Measurements from ENCODE around the gene DHDDS. TPM values are rescaled to one million over a fixed set of nuclear protein-coding genes. Genes with fewer than 3 reads are reported as not detected.

Gene DHDDS
- total RNA-seq, 4 donors from 2014 or later: 36.5 to 66.7 (median 52.0) TPM

GRCh38 chr1:26391450-26391849 is 40.7 kb upstream of the DHDDS start:
- intact Hi-C loops (cut with DNase I): no loop called here
- no peaks in the 10 kb centered on the region for H3K27me3 ChIP-seq
- no peaks in the 10 kb centered on the region for H3K9me3 ChIP-seq
- no peak overlapping the region for H3K4me3 ChIP-seq (replicated peaks in 1 of 3)
- no peak overlapping the region for H3K27ac ChIP-seq
- 6 to 15% methylated on average over 3 of the region's 3 CpGs for WGBS, 2 donors
- no peak for DNase-seq
- H3K36me3 ChIP-seq: no peaks in the 10 kb centered on the region
- no peaks in the 10 kb centered on the region for H3K4me1 ChIP-seq
- TF ChIP-seq POLR2A (IDR thresholded peaks at IDR 0.05): no peak
- peak in 2 of 6 experiments; percentile 8 to 15 for TF ChIP-seq CTCF (IDR thresholded peaks at IDR 0.05)

GRCh38 chr1:26395754-26396153 is 36.4 kb upstream of the DHDDS start:
- TF ChIP-seq POLR2A (IDR thresholded peaks at IDR 0.05): no peak
- TF ChIP-seq CTCF (IDR thresholded peaks at IDR 0.05): no peak
- Histone ChIP-seq H3K4me3 (replicated peaks in 1 of 3) (no peak overlapping the region), H3K36me3 (no peaks in the 10 kb centered on the region), H3K27ac (no peak overlapping the region), H3K4me1 (no peaks in the 10 kb centered on the region), H3K9me3 (no peaks in the 10 kb centered on the region), H3K27me3 (no peaks in the 10 kb centered on the region)
- intact Hi-C loops (cut with DNase I): no loop called here
- no peak for DNase-seq
- 80 to 85% methylated on average over 8 of the region's 8 CpGs for WGBS, 2 donors

- TF ChIP-seq POLR2A (IDR thresholded peaks at IDR 0.05) (no peak), CTCF (IDR thresholded peaks at IDR 0.05) (no peak)
- 79 to 82% methylated on average over 3 of the region's 3 CpGs for WGBS, 2 donors
Observed at GRCh38 chr1:26399034-26399433, 33.1 kb upstream of the DHDDS start.

GRCh38 chr1:26401891-26402290 is 30.2 kb upstream of the DHDDS start:
- DNase-seq: no peak
- 43 to 58% methylated on average over 3 of the region's 3 CpGs for WGBS, 2 donors
- no peaks in the 10 kb centered on the region for H3K27me3 ChIP-seq
- no peaks in the 10 kb centered on the region for H3K36me3 ChIP-seq
- no peaks in the 10 kb centered on the region for H3K4me1 ChIP-seq
- no peaks in the 10 kb centered on the region for H3K9me3 ChIP-seq
- intact Hi-C loops (cut with DNase I): no loop called here
- no peak overlapping the region for H3K27ac ChIP-seq
- TF ChIP-seq CTCF (IDR thresholded peaks at IDR 0.05): no peak
- TF ChIP-seq POLR2A (IDR thresholded peaks at IDR 0.05): no peak
- H3K4me3 ChIP-seq (replicated peaks in 1 of 3): no peak overlapping the region

More at GRCh38 chr1:26399034-26399433, 33.1 kb upstream of the DHDDS start:
- Histone ChIP-seq H3K9me3 (no peaks in the 10 kb centered on the region), H3K36me3 (no peaks in the 10 kb centered on the region), H3K4me1 (no peaks in the 10 kb centered on the region), H3K4me3 (replicated peaks in 1 of 3) (no peak overlapping the region), H3K27ac (no peak overlapping the region), H3K27me3 (no peaks in the 10 kb centered on the region)
- intact Hi-C loops (cut with DNase I): no loop called here
- no peak for DNase-seq

GRCh38 chr1:26403656-26404055 is 28.5 kb upstream of the DHDDS start:
- Histone ChIP-seq H3K4me3 (replicated peaks in 1 of 3) (no peak overlapping the region), H3K27me3 (no peaks in the 10 kb centered on the region), H3K27ac (no peak overlapping the region), H3K36me3 (no peaks in the 10 kb centered on the region), H3K4me1 (no peaks in the 10 kb centered on the region), H3K9me3 (no peaks in the 10 kb centered on the region)
- intact Hi-C loops (cut with DNase I): no loop called here
- TF ChIP-seq CTCF (IDR thresholded peaks at IDR 0.05) (no peak), POLR2A (IDR thresholded peaks at IDR 0.05) (no peak)
- whole genome bisulfite sequencing, 2 donors: 40 to 50% methylated on average over 4 of the region's 4 CpGs
- no peak for DNase-seq
